Measurements from ENCODE around the gene RAB38. TPM values are rescaled to one million over a fixed set of nuclear protein-coding genes. Genes with fewer than 3 reads are reported as not detected.

RAB38 gene
- total RNA-seq, 1 experiment from 2014 or later, result 13.3 TPM

DNA sequence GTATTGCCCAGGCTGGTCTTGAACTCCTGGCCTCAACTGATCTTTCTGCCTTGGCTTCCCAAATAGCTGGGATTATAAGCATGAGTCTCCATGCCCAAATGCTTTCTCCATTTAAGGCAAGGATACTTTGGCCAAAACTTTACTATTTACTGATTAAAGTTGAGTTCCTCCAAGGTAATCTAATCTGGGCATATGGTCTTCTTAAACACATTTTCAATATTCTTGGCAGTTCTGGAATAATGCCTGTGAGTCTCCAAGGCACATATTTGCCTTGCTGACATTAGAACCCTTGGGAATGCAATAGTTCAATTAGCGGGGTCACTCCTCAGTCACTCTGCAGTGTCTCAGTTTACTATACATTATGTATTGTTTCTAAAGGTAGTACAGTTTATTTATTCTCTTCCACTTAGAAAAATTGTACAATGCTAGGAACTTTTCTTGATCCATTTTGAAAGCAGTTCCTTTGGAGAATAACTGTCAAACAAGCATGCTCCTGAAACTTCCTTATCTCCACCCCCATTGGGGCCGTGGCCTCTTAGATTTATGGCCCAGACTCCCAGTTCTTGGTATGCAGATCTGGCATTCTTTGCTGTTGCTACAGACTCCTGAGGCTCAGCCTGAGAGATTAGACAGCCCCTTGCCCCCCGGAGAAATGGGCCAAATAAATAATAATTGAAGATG is 13.1 kb upstream of the RAB38 start (continued):
- TF ChIP-seq ZNF532 (CRISPR knock-in tag; IDR thresholded peaks at IDR 0.05; ENCODE audit: borderline replicate concordance), result no peak

DNA sequence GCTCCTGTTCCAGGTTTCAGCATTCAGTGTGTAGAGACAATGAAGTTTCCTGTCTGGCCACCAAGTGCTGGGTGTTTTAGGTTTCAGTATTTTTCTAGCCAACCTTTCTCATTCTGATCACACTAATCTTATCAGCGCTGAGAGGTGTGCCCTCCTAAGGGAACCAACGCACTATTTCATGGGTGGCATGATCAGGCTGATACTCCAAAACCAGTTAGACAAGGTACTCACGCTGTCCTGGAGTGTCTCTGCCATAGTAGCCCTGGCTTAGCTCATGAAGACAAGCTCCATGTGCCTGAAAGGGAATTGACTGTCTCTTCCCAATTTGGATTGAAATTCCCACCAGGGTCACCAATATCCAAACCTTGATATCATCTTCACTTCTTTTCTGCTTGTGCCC is 8.0 kb upstream of the RAB38 start:
- no peak overlapping the region for H3K4me3 Mint-ChIP-seq
- no peak for ATAC-seq

GRCh38 chr11:88181776-88182175 is 6.5 kb upstream of the RAB38 start:
- no peaks in the 10 kb centered on the region for H3K36me3 Mint-ChIP-seq
- no peak overlapping the region for H3K27ac Mint-ChIP-seq
- H3K4me3 Mint-ChIP-seq, result no peak overlapping the region
- TF ChIP-seq CBFB (CRISPR knock-in tag; IDR thresholded peaks at IDR 0.05; ENCODE audit: low read depth) (no peak), ZNF396 (CRISPR knock-in tag; IDR thresholded peaks at IDR 0.05; ENCODE audit: borderline replicate concordance) (no peak), HMGXB4 (CRISPR knock-in tag; IDR thresholded peaks at IDR 0.05) (no peak)
- TF ChIP-seq, protein P1, sequence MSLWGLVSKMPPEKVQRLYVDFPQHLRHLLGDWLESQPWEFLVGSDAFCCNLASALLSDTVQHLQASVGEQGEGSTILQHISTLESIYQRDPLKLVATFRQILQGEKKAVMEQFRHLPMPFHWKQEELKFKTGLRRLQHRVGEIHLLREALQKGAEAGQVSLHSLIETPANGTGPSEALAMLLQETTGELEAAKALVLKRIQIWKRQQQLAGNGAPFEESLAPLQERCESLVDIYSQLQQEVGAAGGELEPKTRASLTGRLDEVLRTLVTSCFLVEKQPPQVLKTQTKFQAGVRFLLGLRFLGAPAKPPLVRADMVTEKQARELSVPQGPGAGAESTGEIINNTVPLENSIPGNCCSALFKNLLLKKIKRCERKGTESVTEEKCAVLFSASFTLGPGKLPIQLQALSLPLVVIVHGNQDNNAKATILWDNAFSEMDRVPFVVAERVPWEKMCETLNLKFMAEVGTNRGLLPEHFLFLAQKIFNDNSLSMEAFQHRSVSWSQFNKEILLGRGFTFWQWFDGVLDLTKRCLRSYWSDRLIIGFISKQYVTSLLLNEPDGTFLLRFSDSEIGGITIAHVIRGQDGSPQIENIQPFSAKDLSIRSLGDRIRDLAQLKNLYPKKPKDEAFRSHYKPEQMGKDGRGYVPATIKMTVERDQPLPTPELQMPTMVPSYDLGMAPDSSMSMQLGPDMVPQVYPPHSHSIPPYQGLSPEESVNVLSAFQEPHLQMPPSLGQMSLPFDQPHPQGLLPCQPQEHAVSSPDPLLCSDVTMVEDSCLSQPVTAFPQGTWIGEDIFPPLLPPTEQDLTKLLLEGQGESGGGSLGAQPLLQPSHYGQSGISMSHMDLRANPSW (CRISPR knock-in tag; conservative IDR thresholded peaks at IDR 0.05; ENCODE audit: low read depth), result no peak
- ChIA-PET CTCF (no interaction called here), POLR2A (no interaction called here)
- DNase-seq (ENCODE audit: low spot score) (no peak), ATAC-seq (no peak)
- H3K9me3 Mint-ChIP-seq, result peaks cover 8% of the 10 kb centered on the region
- no peaks in the 10 kb centered on the region; the same call in 1 of the 2 replicates for H3K27me3 Mint-ChIP-seq (ENCODE audit: low read depth)
- H3K4me1 Mint-ChIP-seq, result peaks cover 16% of the 10 kb centered on the region

More for the DNA sequence above, 8.0 kb upstream of the RAB38 start:
- Mint-ChIP-seq H3K27ac (no peak overlapping the region), H3K9me3 (peaks cover 12% of the 10 kb centered on the region), H3K4me1 (peaks cover 16% of the 10 kb centered on the region), H3K27me3 (ENCODE audit: low read depth) (no peaks in the 10 kb centered on the region; the same call in 1 of the 2 replicates), H3K36me3 (no peaks in the 10 kb centered on the region)
- DNase-seq (ENCODE audit: low spot score), result no peak
- TF ChIP-seq PRRX2 (CRISPR knock-in tag; IDR thresholded peaks at IDR 0.05) (no peak), SMAD4 (CRISPR knock-in tag; IDR thresholded peaks at IDR 0.05) (no peak)
- TF ChIP-seq, protein P2, sequence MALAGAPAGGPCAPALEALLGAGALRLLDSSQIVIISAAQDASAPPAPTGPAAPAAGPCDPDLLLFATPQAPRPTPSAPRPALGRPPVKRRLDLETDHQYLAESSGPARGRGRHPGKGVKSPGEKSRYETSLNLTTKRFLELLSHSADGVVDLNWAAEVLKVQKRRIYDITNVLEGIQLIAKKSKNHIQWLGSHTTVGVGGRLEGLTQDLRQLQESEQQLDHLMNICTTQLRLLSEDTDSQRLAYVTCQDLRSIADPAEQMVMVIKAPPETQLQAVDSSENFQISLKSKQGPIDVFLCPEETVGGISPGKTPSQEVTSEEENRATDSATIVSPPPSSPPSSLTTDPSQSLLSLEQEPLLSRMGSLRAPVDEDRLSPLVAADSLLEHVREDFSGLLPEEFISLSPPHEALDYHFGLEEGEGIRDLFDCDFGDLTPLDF (CRISPR knock-in tag; IDR thresholded peaks at IDR 0.05), result no peak
- POLR2A ChIA-PET, result no interaction called here
- CTCF ChIA-PET, result no interaction called here

Measured in WTC11 (cell line).